SK-N-SH treated with all-trans-retinoic acid at 6 μM for 48 hours (cell line): ENCODE measurements around the gene MYCN.

Source experiments
- BACH2 ChIP-seq: fragments of 250-450 bp; sonication (Bioruptor Pico); IDR thresholded peaks from 2 replicates; pipeline ENCODE4 v1.9.0; 2021; ENCODE audit warnings: mild to moderate bottlenecking, borderline replicate concordance
- CSDC2 ChIP-seq: fragments of 250-450 bp; sonication (Bioruptor Pico); IDR thresholded peaks from 2 replicates; pipeline ENCODE4 v1.5.0; 2020; ENCODE audit warnings: mild to moderate bottlenecking, moderate library complexity
- ESRRG ChIP-seq: fragments of 250-450 bp; sonication (Bioruptor Pico); IDR thresholded peaks from 2 replicates; pipeline ENCODE4 v1.6.1; 2021; ENCODE audit warnings: mild to moderate bottlenecking
- GLIS3 ChIP-seq: fragments of 250-450 bp; sonication (Bioruptor Pico); IDR thresholded peaks from 2 replicates; pipeline ENCODE4 v1.5.0; 2020; ENCODE audit warnings: mild to moderate bottlenecking, moderate library complexity
- OSR1 ChIP-seq: fragments of 250-450 bp; sonication (Bioruptor Pico); IDR thresholded peaks from 2 replicates; pipeline ENCODE4 v1.8.0; 2022; ENCODE audit warnings: moderate library complexity, mild to moderate bottlenecking, inconsistent platforms
- PATZ1 ChIP-seq: fragments of 250-450 bp; sonication (Bioruptor Pico); IDR thresholded peaks from 2 replicates; pipeline ENCODE4 v1.8.0; 2020; ENCODE audit warnings: mild to moderate bottlenecking, moderate library complexity, borderline replicate concordance
- POU6F1 ChIP-seq: fragments of 250-450 bp; sonication (Bioruptor Pico); IDR thresholded peaks from 2 replicates; pipeline ENCODE4 v1.8.0; 2021; ENCODE audit warnings: low read depth, mild to moderate bottlenecking, moderate library complexity, borderline replicate concordance
- PPARA ChIP-seq: fragments of 250-450 bp; sonication (Bioruptor Pico); IDR thresholded peaks from 2 replicates; pipeline ENCODE4 v1.5.0; 2020; ENCODE audit warnings: mild to moderate bottlenecking, borderline replicate concordance
- SNAI2 ChIP-seq: fragments of 250-450 bp; sonication (Bioruptor Pico); IDR thresholded peaks from 2 replicates; pipeline ENCODE4 v1.5.0; 2020; ENCODE audit warnings: mild to moderate bottlenecking, moderate library complexity
- ZFP3 ChIP-seq: fragments of 250-450 bp; sonication (Bioruptor Pico); IDR thresholded peaks from 2 replicates; pipeline ENCODE4 v1.5.0; 2020; ENCODE audit warnings: mild to moderate bottlenecking, moderate library complexity
- ZFP30 ChIP-seq: fragments of 450-650 bp; formaldehyde crosslinking; IDR thresholded peaks from 2 replicates; pipeline ENCODE4 v1.5.0; 2022; ENCODE audit warnings: mild to moderate bottlenecking, moderate library complexity
- ZNF70 ChIP-seq: fragments of 450-650 bp; formaldehyde crosslinking; IDR thresholded peaks from 2 replicates; pipeline ENCODE4 v1.5.0; 2020; ENCODE audit warnings: mild to moderate bottlenecking, moderate library complexity

- TF ChIP-seq ZFP3 (CRISPR knock-in tag) (no peak), PATZ1 (CRISPR knock-in tag) (no peak), CSDC2 (CRISPR knock-in tag) (no peak), BACH2 (CRISPR knock-in tag) (no peak), GLIS3 (CRISPR knock-in tag) (no peak), POU6F1 (CRISPR knock-in tag) (no peak), SNAI2 (CRISPR knock-in tag) (no peak), ESRRG (CRISPR knock-in tag) (no peak), ZFP30 (CRISPR knock-in tag) (no peak), ZNF70 (CRISPR knock-in tag) (no peak), PPARA (no peak), OSR1 (no peak)
Measured at GRCh38 chr2:15919716-15920434, 20.5 kb upstream of the MYCN start.
